Kidney epithelial cell (primary cell): Measurements from ENCODE around the gene ZNF236. TPM values are rescaled to one million over a fixed set of nuclear protein-coding genes. Genes with fewer than 3 reads are reported as not detected.

Experiments used
- DNase-seq: peaks from one replicate; pipeline ENCODE4 v3.0.0-alpha.2; 2010; ENCODE audit warnings: low read depth
- H3K27me3 ChIP-seq: 2 replicates; pipeline ENCODE4 v1.6.0; 2011; ENCODE audit warnings: low read length; ENCODE audit not compliant: control insufficient read depth, insufficient read depth
- H3K36me3 ChIP-seq: 2 replicates; pipeline ENCODE4 v1.5.1; 2011; ENCODE audit warnings: low read length; ENCODE audit not compliant: control insufficient read depth, insufficient read depth
- H3K4me3 ChIP-seq: 2 replicates; pipeline ENCODE4 v1.5.1; 2011; ENCODE audit warnings: low read depth, mild to moderate bottlenecking, control low read depth, low read length
- total RNA-seq: library from RNA; depleted of rRNA; stranded (reverse); fragments of >200 nt; gene quantifications from 2 replicates; pipeline ENCODE4 v1.2.3, GENCODE V29; 2015
- TF ChIP-seq, protein P1 (sequence below): IDR thresholded peaks from 2 replicates; pipeline ENCODE4 v1.5.1; 2011; ENCODE audit warnings: mild to moderate bottlenecking, moderate library complexity, low read length, control low read depth, inconsistent platforms; ENCODE audit not compliant: insufficient read depth, poor library complexity, severe bottlenecking

The ZNF236 gene
- total RNA-seq, 1 donor from 2014 or later, result 7.8 TPM

DNA sequence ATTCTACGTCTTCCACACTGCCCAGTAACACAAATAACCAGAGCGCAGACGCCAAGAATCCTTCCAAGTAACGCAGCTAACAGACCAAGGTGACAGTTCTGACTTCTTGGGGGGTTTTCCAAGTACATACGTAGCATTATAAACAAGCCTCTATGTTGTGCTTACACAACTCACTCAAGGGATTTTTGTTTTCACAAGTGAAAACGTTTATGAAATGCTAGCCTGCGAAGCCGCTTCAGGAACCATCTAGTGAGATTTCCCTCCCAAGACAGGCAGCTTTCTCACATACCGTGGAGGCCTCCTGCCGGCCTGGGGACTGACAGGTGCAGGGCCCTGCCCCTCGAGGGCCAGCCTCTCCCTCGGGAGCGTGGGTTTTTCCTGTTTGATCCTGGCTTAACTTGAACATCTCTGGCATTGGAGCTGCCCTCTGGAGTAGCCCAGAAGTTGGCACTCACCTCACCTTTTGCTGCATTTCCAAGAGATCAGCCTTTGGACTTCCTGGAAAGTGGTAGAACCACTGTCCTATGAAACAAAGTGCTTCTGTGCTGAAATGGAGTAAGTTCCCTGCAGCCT lies 159.1 kb downstream of the ZNF236 start:
- Histone ChIP-seq H3K36me3 (no peaks in the 10 kb centered on the region), H3K4me3 (no peak overlapping the region), H3K27me3 (peaks cover 3% of the 10 kb centered on the region)
- DNase-seq, result no peak
- TF ChIP-seq, protein P1, sequence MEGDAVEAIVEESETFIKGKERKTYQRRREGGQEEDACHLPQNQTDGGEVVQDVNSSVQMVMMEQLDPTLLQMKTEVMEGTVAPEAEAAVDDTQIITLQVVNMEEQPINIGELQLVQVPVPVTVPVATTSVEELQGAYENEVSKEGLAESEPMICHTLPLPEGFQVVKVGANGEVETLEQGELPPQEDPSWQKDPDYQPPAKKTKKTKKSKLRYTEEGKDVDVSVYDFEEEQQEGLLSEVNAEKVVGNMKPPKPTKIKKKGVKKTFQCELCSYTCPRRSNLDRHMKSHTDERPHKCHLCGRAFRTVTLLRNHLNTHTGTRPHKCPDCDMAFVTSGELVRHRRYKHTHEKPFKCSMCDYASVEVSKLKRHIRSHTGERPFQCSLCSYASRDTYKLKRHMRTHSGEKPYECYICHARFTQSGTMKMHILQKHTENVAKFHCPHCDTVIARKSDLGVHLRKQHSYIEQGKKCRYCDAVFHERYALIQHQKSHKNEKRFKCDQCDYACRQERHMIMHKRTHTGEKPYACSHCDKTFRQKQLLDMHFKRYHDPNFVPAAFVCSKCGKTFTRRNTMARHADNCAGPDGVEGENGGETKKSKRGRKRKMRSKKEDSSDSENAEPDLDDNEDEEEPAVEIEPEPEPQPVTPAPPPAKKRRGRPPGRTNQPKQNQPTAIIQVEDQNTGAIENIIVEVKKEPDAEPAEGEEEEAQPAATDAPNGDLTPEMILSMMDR, result no peak

DNA sequence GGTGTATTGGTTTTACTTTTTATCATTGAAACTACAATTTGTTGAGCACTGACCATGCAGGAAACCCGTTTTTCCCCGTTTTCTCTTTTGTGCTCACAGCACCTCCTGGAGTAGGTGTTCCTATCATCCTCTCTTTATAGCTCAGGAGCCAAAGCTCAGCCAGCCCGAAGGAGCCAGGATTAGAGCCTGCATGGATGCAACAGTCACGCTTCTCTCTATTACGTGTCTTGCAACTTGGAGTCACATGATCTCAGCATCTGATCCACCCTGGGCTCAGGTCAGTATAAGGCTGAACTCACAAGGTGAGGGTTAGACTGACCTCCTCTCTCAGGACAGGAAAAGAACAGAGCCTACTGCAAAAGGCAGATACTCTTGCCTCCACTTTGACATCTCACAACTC lies 159.7 kb downstream of the ZNF236 start:
- DNase-seq, result no peak
- Histone ChIP-seq H3K27me3 (peaks cover 3% of the 10 kb centered on the region), H3K36me3 (no peaks in the 10 kb centered on the region), H3K4me3 (no peak overlapping the region)
- TF ChIP-seq, protein P1, result no peak

DNA sequence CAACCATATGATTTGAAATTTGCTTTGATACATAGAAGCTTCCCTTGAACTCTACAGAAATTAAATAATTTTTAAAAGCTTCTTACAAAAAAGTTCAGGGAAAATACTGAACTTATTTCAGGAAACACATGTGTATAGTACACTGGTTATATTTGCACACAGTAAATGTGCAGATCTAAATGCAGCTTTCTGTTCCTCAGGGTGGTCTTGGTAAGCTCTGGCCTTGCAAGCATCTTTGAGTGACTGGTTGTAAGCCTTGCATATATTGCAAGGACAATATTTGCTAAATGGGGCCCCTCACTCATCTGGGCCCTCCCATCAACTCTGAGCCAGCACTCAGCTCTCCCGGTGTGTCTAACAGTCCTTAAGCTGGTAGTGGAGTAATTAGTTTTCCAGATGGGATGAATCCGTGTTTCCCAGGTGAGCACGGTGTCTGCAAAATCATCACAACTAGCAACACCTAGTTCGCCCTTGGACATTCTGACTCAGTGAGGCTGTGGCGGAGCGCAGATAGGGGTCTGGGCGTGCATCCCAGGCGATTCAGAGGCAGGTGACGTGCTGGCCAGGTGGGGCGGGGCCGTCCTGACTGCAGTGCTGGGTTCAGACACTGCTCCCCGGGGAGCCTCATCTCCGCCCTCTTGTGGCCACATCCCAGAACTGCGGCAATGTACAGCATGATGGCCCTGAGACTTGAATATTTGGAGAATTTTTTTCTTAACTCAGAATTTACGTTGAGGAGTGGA lies 160.7 kb downstream of the ZNF236 start:
- TF ChIP-seq, protein P1, result peak; percentile 95
- Histone ChIP-seq H3K4me3 (no peak overlapping the region), H3K27me3 (peaks cover 3% of the 10 kb centered on the region), H3K36me3 (no peaks in the 10 kb centered on the region)
- peak; percentile 43 for DNase-seq

DNA sequence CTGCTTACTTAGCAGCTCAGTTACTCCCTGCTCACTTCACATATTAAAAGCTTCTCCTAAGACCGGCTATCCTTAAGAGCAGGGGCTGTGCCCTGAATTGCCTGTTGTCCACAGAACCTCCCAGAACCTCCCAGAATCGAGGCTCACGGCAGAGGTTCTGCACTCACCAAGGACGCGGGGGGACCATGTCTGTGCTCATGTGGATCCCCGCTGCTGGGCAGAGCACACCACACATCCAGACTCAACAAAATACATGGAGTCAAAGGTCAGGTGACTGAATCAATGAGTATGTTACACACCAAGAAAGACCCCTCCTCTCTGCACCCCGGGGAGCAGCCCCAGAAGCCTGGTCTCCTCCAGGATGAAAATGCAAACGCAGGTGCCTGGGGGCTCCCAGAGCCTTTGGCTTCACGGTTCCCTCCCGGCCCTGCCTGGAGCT lies 161.3 kb downstream of the ZNF236 start:
- TF ChIP-seq, protein P1, result no peak
- Histone ChIP-seq H3K36me3 (no peaks in the 10 kb centered on the region), H3K4me3 (no peak overlapping the region), H3K27me3 (peaks cover 8% of the 10 kb centered on the region)
- no peak for DNase-seq

DNA sequence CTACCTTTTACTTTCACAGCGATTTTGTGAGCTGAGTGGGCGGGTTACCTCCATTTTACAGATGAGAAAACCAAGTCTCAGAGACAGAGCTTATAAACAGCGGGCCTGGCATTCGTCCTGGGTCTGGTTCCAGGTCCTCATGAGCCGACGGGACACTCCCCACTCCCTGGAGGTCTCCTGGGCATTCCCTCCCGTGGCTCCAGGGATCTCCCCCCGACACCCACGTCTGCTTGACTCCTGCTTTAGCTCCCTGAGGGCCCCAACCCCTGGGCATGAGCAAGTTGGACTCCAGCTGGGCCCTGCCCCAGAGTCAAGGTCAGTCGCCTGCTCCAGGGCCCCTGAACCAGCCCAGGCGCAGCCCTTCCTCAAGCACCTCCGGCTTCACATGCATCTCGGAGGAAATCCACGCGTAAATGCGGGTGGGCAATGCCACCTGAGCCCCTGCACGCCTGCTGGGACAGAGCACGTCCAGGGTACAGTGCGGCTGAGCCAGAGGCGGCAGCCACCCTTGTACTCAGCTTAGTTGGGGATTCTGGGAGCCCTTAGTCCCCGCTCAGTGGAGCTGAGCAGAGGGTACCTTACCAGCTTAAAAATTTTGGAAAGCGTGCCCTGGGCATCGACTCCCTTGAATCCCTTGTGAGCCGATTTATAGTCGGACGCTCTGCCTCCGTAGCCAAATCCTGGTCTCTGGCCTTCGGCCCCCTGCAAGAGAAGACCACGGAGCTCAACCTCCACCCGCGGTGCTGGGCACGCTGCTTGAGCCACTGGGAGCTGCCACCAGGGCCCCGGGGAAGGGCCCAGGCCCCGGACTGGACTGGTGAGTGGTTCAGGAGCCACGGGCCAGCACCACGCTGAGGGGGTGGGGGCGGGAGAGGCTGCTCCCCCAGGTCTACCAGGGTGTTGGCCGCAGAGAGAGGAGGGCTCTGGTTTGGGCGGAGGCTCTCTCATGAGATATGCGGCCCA lies 162.1 kb downstream of the ZNF236 start:
- no peak for DNase-seq
- Histone ChIP-seq H3K36me3 (no peaks in the 10 kb centered on the region), H3K27me3 (peaks cover 8% of the 10 kb centered on the region), H3K4me3 (no peak overlapping the region)
- TF ChIP-seq, protein P1, result no peak
